Peyer's patch (tissue), 4 donors: ENCODE data around the gene ZSCAN9.

Source experiments
- CTCF ChIP-seq, 6 experiments: fragments of 450-650 bp in 4 of 6; fragments of 200-600 bp in 2 of 6; sonication (generic) in 1 of 6; IDR thresholded peaks; one replicate each; pipeline ENCODE4 v1.5.1; 2017 to 2019; ENCODE audit warnings: antibody characterized with exemption in 6 of 6, mild to moderate bottlenecking in 3 of 6, moderate library complexity in 1 of 6
- POLR2A ChIP-seq, 2 donors: fragments of 450-650 bp; IDR thresholded peaks; one replicate each; pipeline ENCODE4 v1.5.1; 2017; ENCODE audit warnings: antibody characterized with exemption in 2 of 2, mild to moderate bottlenecking in 2 of 2, moderate library complexity in 2 of 2

- TF ChIP-seq CTCF (IDR thresholded peaks at IDR 0.05) (no peak), POLR2A (IDR thresholded peaks at IDR 0.05) (no peak)
Observed at GRCh38 chr6:28232785-28233184, 7.7 kb downstream of the ZSCAN9 start.
